Measurements from ENCODE around the gene SDHAF2. TPM values are rescaled to one million over a fixed set of nuclear protein-coding genes. Genes with fewer than 3 reads are reported as not detected.

SDHAF2 gene
- total RNA-seq, 1 experiment from 2014 or later, result 34.0 TPM

- intact Hi-C loops (cut with micrococcal nuclease), result no loop called here
Measured at GRCh38 chr11:61401173-61401572, 28.8 kb upstream of the SDHAF2 start.

More at GRCh38 chr11:61401173-61401572, 28.8 kb upstream of the SDHAF2 start:
- RAD21 ChIA-PET (ENCODE audit: low non-redundant PET in 1 of 2, low total read pairs in 2 of 2, uncharacterized antibody in 2 of 2, unreplicated experiment in 2 of 2), result no interaction called here
- H3K36me3 ChIP-seq (ENCODE audit: control insufficient read depth in 1 of 2, insufficient read depth in 2 of 2, low read length in 2 of 2), result peaks cover 31 to 32% of the 10 kb centered on the region in 2 experiments; a peak in 3 of 4 replicates
- no peak overlapping the region for H3K4me3 ChIP-seq (replicated peaks in 1 of 2; ENCODE audit: low read depth in 1 of 2, low read length in 2 of 2)
- H3K27me3 ChIP-seq (ENCODE audit: insufficient read depth, low read length), result no peaks in the 10 kb centered on the region
- peaks cover 3% of the 10 kb centered on the region; the same call in 1 of the 2 replicates for H3K79me2 ChIP-seq (ENCODE audit: insufficient read depth, low read length)
- no peaks in the 10 kb centered on the region for H3K4me1 ChIP-seq (ENCODE audit: control insufficient read depth in 1 of 2, insufficient read depth in 2 of 2, low read length in 2 of 2)
- TF ChIP-seq CTCF (IDR thresholded peaks at IDR 0.05 in 2 of 3, conservative IDR thresholded peaks at IDR 0.05 in 1 of 3; ENCODE audit: borderline replicate concordance in 1 of 3, insufficient read depth in 1 of 3, low read depth in 2 of 3, low read length in 2 of 3) (no peak), ZNF274 (IDR thresholded peaks at IDR 0.05; ENCODE audit: low read depth, low read length) (no peak), FOSL1 (IDR thresholded peaks at IDR 0.05; ENCODE audit: low read depth) (no peak), TCF7L2 (IDR thresholded peaks at IDR 0.05; ENCODE audit: borderline replicate concordance, extremely low read depth, insufficient read depth, insufficient read length) (no peak), JUND (IDR thresholded peaks at IDR 0.05) (no peak), SP1 (IDR thresholded peaks at IDR 0.05; ENCODE audit: low read depth) (no peak), EZH2 (IDR thresholded peaks at IDR 0.05) (no peak)
- H2AFZ ChIP-seq (ENCODE audit: low read depth, low read length, poor library complexity, severe bottlenecking), result no peak overlapping the region
- ATAC-seq (peak; percentile 32), DNase-seq (ENCODE audit: low read depth, low spot score) (no peak)
- CTCF ChIA-PET, result interaction anchor here (1.0 to 1.7 kb wide), 2 partner anchors 15 to 65 kb away, joined by 3 to 5 read pairs; no protein-coding TSS in a partner anchor
- H3K4me2 ChIP-seq (ENCODE audit: low read length), result no peak overlapping the region
- no peak overlapping the region for H3K9ac ChIP-seq (ENCODE audit: low read length)
- BruUV-seq (replicated peaks), result no TSS peak
- H3K27ac ChIP-seq (ENCODE audit: low read depth, low read length), result no peak overlapping the region
- H3K9me2 ChIP-seq (ENCODE audit: insufficient read depth), result no peaks in the 10 kb centered on the region
- POLR2A ChIA-PET, result interaction anchor here (1.1 to 1.7 kb wide), 4 partner anchors 8 to 65 kb away, joined by 4 to 8 read pairs (median 6); partner anchors contain the start of genes CPSF7, SDHAF2 and TMEM216
- H3K9me3 ChIP-seq (ENCODE audit: control insufficient read depth in 1 of 2, insufficient read depth in 1 of 2, low read depth in 1 of 2, low read length in 2 of 2), result no peaks in the 10 kb centered on the region
- H4K20me1 ChIP-seq (ENCODE audit: insufficient read depth), result no peaks in the 10 kb centered on the region
